H9 (cell line): ENCODE measurements around the gene UTS2R. TPM values are rescaled to one million over a fixed set of nuclear protein-coding genes. Genes with fewer than 3 reads are reported as not detected.

Experiments used
- DNase-seq: peaks from one replicate; pipeline ENCODE4 v3.0.0-alpha.2; 2017
- H2AFZ ChIP-seq: one replicate; pipeline ENCODE4 v1.6.1; 2013; ENCODE audit warnings: mild to moderate bottlenecking, low read length, control low read depth, moderate library complexity
- H2AK5ac ChIP-seq: 2 replicates; pipeline ENCODE4 v1.6.1; 2013; ENCODE audit warnings: low read length, control low read depth, mixed read lengths; ENCODE audit not compliant: insufficient read length
- H2BK120ac ChIP-seq: one replicate; pipeline ENCODE4 v1.6.1; 2013; ENCODE audit warnings: low read depth, mild to moderate bottlenecking, low read length, control low read depth, inconsistent platforms; ENCODE audit not compliant: poor library complexity, severe bottlenecking
- H2BK12ac ChIP-seq: 2 replicates; pipeline ENCODE4 v1.6.1; 2013; ENCODE audit warnings: low read length, control low read depth, mixed read lengths, low read depth; ENCODE audit not compliant: insufficient read length
- H2BK15ac ChIP-seq: 2 replicates; pipeline ENCODE4 v1.6.1; 2013; ENCODE audit warnings: low read depth, low read length, control low read depth
- H2BK20ac ChIP-seq: one replicate; pipeline ENCODE4 v1.6.1; 2013; ENCODE audit warnings: low read depth, mild to moderate bottlenecking, low read length, control low read depth, inconsistent platforms; ENCODE audit not compliant: poor library complexity, severe bottlenecking
- H2BK5ac ChIP-seq: 2 replicates; pipeline ENCODE4 v1.6.1; 2013; ENCODE audit warnings: low read length, control low read depth, mixed read lengths; ENCODE audit not compliant: insufficient read length
- H3K14ac ChIP-seq: 2 replicates; pipeline ENCODE4 v1.6.1; 2013; ENCODE audit warnings: low read length, control low read depth; ENCODE audit not compliant: insufficient read depth
- H3K18ac ChIP-seq: 2 replicates; pipeline ENCODE4 v1.6.1; 2013; ENCODE audit warnings: low read depth, mild to moderate bottlenecking, mixed read lengths, low read length, control low read depth; ENCODE audit not compliant: insufficient read length
- H3K23ac ChIP-seq: 2 replicates; pipeline ENCODE4 v1.6.1; 2013; ENCODE audit warnings: low read length, control low read depth, mixed read lengths, low read depth; ENCODE audit not compliant: insufficient read length
- H3K23me2 ChIP-seq: 2 replicates; pipeline ENCODE4 v1.6.1; 2013; ENCODE audit warnings: low read depth, mild to moderate bottlenecking, mixed read lengths, low read length, control low read depth; ENCODE audit not compliant: insufficient read length, poor library complexity, severe bottlenecking
- H3K27ac ChIP-seq: 2 replicates; pipeline ENCODE4 v1.5.1; 2013; ENCODE audit warnings: low read length, control low read depth, mixed read lengths, low read depth; ENCODE audit not compliant: insufficient read length
- H3K27me3 ChIP-seq: 2 replicates; pipeline ENCODE4 v1.6.1; 2013; ENCODE audit warnings: low read length, control low read depth, inconsistent platforms; ENCODE audit not compliant: insufficient read depth
- H3K4ac ChIP-seq: 2 replicates; pipeline ENCODE4 v1.6.1; 2013; ENCODE audit warnings: low read depth, mild to moderate bottlenecking, control low read depth, inconsistent platforms, low read length, moderate library complexity
- H3K4me1 ChIP-seq: 2 replicates; pipeline ENCODE4 v1.6.1; 2013; ENCODE audit warnings: low read length, control low read depth, inconsistent platforms; ENCODE audit not compliant: insufficient read depth
- H3K4me2 ChIP-seq: 2 replicates; pipeline ENCODE4 v1.6.1; 2013; ENCODE audit warnings: low read length, control low read depth, mixed read lengths; ENCODE audit not compliant: insufficient read length, insufficient read depth
- H3K56ac ChIP-seq: 2 replicates; pipeline ENCODE4 v1.6.1; 2013; ENCODE audit warnings: low read depth, mild to moderate bottlenecking, mixed read lengths, low read length, control low read depth; ENCODE audit not compliant: insufficient read length
- H3K79me1 ChIP-seq: 2 replicates; pipeline ENCODE4 v1.6.1; 2013; ENCODE audit warnings: low read depth, mild to moderate bottlenecking, moderate library complexity, low read length, control low read depth, inconsistent platforms; ENCODE audit not compliant: insufficient read depth, poor library complexity, severe bottlenecking
- H3K79me2 ChIP-seq: 2 replicates; pipeline ENCODE4 v1.6.1; 2013; ENCODE audit warnings: low read length, control low read depth, inconsistent platforms; ENCODE audit not compliant: insufficient read depth
- H3K9ac ChIP-seq: 2 replicates; pipeline ENCODE4 v1.6.1; 2013; ENCODE audit warnings: low read length, control low read depth, mixed read lengths; ENCODE audit not compliant: insufficient read length; ENCODE audit errors: extremely low read depth
- H3K9me3 ChIP-seq: one replicate; pipeline ENCODE4 v1.6.1; 2013; ENCODE audit warnings: low read depth, low read length, inconsistent platforms; ENCODE audit not compliant: control insufficient read depth
- H3T11ph ChIP-seq: one replicate; pipeline ENCODE4 v1.6.1; 2013; ENCODE audit warnings: mild to moderate bottlenecking, low read length, control low read depth, inconsistent platforms
- H4K20me1 ChIP-seq: one replicate; pipeline ENCODE4 v1.6.1; 2013; ENCODE audit not compliant: control insufficient read depth, insufficient read length, insufficient read depth
- H4K5ac ChIP-seq: 2 replicates; pipeline ENCODE4 v1.6.1; 2013; ENCODE audit warnings: low read depth, mild to moderate bottlenecking, mixed read lengths, low read length, control low read depth; ENCODE audit not compliant: insufficient read length
- H4K8ac ChIP-seq: replicated peaks from 2 replicates; pipeline ENCODE4 v1.6.1; 2013; ENCODE audit warnings: low read length, control low read depth, mixed read lengths, low read depth; ENCODE audit not compliant: insufficient read length
- H4K91ac ChIP-seq: 2 replicates; pipeline ENCODE4 v1.6.1; 2013; ENCODE audit warnings: low read depth, mild to moderate bottlenecking, moderate library complexity, mixed read lengths, low read length, control low read depth; ENCODE audit not compliant: insufficient read length
- H3K27ac Mint-ChIP-seq, 3 experiments: 2 replicates in 2 of 3; 3 replicates in 1 of 3; pipeline ENCODE4 v1.8.0; 2020 to 2021; ENCODE audit warnings: mixed read lengths in 3 of 3, mild to moderate bottlenecking in 1 of 3, moderate library complexity in 1 of 3
- H3K27me3 Mint-ChIP-seq: 2 replicates; pipeline ENCODE4 v1.8.0; 2021; ENCODE audit warnings: low read depth, mild to moderate bottlenecking, moderate library complexity, mixed read lengths
- H3K36me3 Mint-ChIP-seq, 3 experiments: 2 replicates in 2 of 3; 3 replicates in 1 of 3; pipeline ENCODE4 v1.8.0; 2020 to 2021; ENCODE audit warnings: low read depth in 3 of 3, mixed read lengths in 3 of 3; ENCODE audit not compliant: insufficient read depth in 1 of 3
- H3K4me1 Mint-ChIP-seq, 2 experiments: 2 replicates each; pipeline ENCODE4 v1.8.0; 2020; ENCODE audit warnings: mixed read lengths in 2 of 2
- H3K4me3 Mint-ChIP-seq, 2 experiments: 2 replicates in 1 of 2; 3 replicates in 1 of 2; pipeline ENCODE4 v1.8.0; 2020 to 2021; ENCODE audit warnings: mild to moderate bottlenecking in 2 of 2, mixed read lengths in 2 of 2, moderate library complexity in 1 of 2
- H3K9me3 Mint-ChIP-seq, 2 experiments: 2 replicates in 1 of 2; 3 replicates in 1 of 2; pipeline ENCODE4 v1.8.0; 2020; ENCODE audit warnings: mild to moderate bottlenecking in 2 of 2, mixed read lengths in 2 of 2, moderate library complexity in 1 of 2
- CTCF ChIP-seq: fragments of 200-600 bp; sonication (generic); conservative IDR thresholded peaks from 3 replicates; pipeline ENCODE4 v1.8.0; 2021; ENCODE audit warnings: antibody characterized with exemption, mild to moderate bottlenecking
- WGBS: extraction: QIAGEN DNeasy Blood & Tissue Kit; methylation state at CpG from one replicate; pipeline ENCODE4 v1.1.7; 2013; ENCODE audit warnings: missing lambda C conversion rate, low lambda C conversion rate, mixed read lengths; ENCODE audit not compliant: insufficient read length; ENCODE audit errors: extremely low coverage; 5-methylcytosine and 5-hydroxymethylcytosine counted together
- long read RNA-seq: library from polyadenylated mRNA; unstranded; transcript quantifications from one replicate; pipeline ENCODE4 v2.0.0, GENCODE V29; 2020
- total RNA-seq: library from RNA; stranded (reverse); gene quantifications from 2 replicates; pipeline ENCODE4 v1.2.1, GENCODE V29; 2021

UTS2R gene
- 0.75 and 0.94 TPM in 2 replicates for total RNA-seq
- long read RNA-seq = 0 reads

- TF ChIP-seq CTCF = no peak
- no CpG with 5 or more reads among the region's 109 CpGs for WGBS
- Histone ChIP-seq H3K23ac (no peak within 1 kb of the TSS), H3K18ac (peak within 1 kb of the TSS; percentile 44), H2BK120ac (no peak within 1 kb of the TSS), H3K4ac (no peak within 1 kb of the TSS), H3K79me1 (no peaks in the 10 kb centered on the region), H3K9ac (no peak within 1 kb of the TSS), H2BK5ac (no peak within 1 kb of the TSS), H3K23me2 (peaks cover 7% of the 10 kb centered on the region), H3K27ac (no peak within 1 kb of the TSS), H3K4me1 (no peaks in the 10 kb centered on the region; the same call in 1 of the 2 replicates), H2AK5ac (no peak within 1 kb of the TSS), H4K8ac (no peak within 1 kb of the TSS), H3K9me3 (no peaks in the 10 kb centered on the region), H4K91ac (no peak within 1 kb of the TSS), H4K5ac (no peak within 1 kb of the TSS), H2BK15ac (no peak within 1 kb of the TSS), H3T11ph (no peak within 1 kb of the TSS), H3K14ac (no peak within 1 kb of the TSS; the same call in 1 of the 2 replicates), H3K56ac (no peak within 1 kb of the TSS), H3K4me2 (peak within 1 kb of the TSS; percentile 28), H2BK12ac (no peak within 1 kb of the TSS), H2BK20ac (no peak within 1 kb of the TSS), H4K20me1 (no peaks in the 10 kb centered on the region), H2AFZ (no peak within 1 kb of the TSS), H3K79me2 (no peaks in the 10 kb centered on the region), H3K27me3 (peaks cover 14% of the 10 kb centered on the region)
- peaks cover 47% of the 10 kb centered on the region for H3K27me3 Mint-ChIP-seq
- H3K36me3 Mint-ChIP-seq = peaks cover 0 to 4% (median 3%) of the 10 kb centered on the region in 3 experiments; a peak in 2 of 7 replicates
- peak within 1 kb of the TSS; percentile 39 to 75 for H3K4me3 Mint-ChIP-seq
- H3K4me1 Mint-ChIP-seq = peaks cover 7 to 18% of the 10 kb centered on the region in 2 experiments
- H3K9me3 Mint-ChIP-seq = peaks cover 5 to 8% of the 10 kb centered on the region in 2 experiments; a peak in 4 of 5 replicates
- H3K27ac Mint-ChIP-seq = no peak within 1 kb of the TSS
- DNase-seq = no peak
Observed at GRCh38 chr17:82371333-82372248, at the start of gene UTS2R. TSS of gene UTS2R (plus strand) at chr17:82371765. CDS start at chr17:82374325, 2,560 bp downstream.
